Gastrocnemius medialis (tissue), 4 donors: ENCODE data around the gene APLNR. TPM values are rescaled to one million over a fixed set of nuclear protein-coding genes. Genes with fewer than 3 reads are reported as not detected.

Source experiments
- ATAC-seq, 2 donors: fragments of 150-250 bp; one replicate each; pipeline ENCODE4 v1.9.1; 2016
- DNase-seq, 2 donors: peaks; one replicate each; pipeline ENCODE4 v3.0.0-alpha.2; 2019
- H3K27ac ChIP-seq, 4 donors: fragments of 200-600 bp; sonication (generic); 1 replicate in 1 of 4; 2 replicates in 3 of 4; pipeline ENCODE4 v1.5.1; 2016 to 2018; ENCODE audit warnings: mild to moderate bottlenecking in 2 of 4, moderate library complexity in 1 of 4
- H3K27me3 ChIP-seq, 3 donors: fragments of 200-600 bp; sonication (generic) in 2 of 3; 1 replicate in 1 of 3; 2 replicates in 2 of 3; pipeline versions ENCODE4 v1.5.1 to v1.6.0; 2016 to 2019; ENCODE audit warnings: mild to moderate bottlenecking in 1 of 3, moderate library complexity in 1 of 3
- H3K36me3 ChIP-seq, 2 donors: fragments of 200-600 bp; sonication (generic) in 1 of 2; one replicate each; pipeline ENCODE4 v1.5.1; 2017 to 2018
- H3K4me1 ChIP-seq, 2 donors: fragments of 200-600 bp; sonication (generic) in 1 of 2; one replicate each; pipeline ENCODE4 v1.5.1; 2016 to 2017; ENCODE audit warnings: mild to moderate bottlenecking in 2 of 2
- H3K4me3 ChIP-seq, 4 donors: fragments of 200-600 bp; sonication (generic) in 3 of 4; 1 replicate in 1 of 4; 2 replicates in 3 of 4; pipeline ENCODE4 v1.5.1; 2016 to 2019; ENCODE audit warnings: mild to moderate bottlenecking in 2 of 4
- H3K9me3 ChIP-seq, 3 donors: fragments of 200-600 bp; sonication (generic) in 2 of 3; 1 replicate in 1 of 3; 2 replicates in 2 of 3; pipeline ENCODE4 v1.5.1; 2016 to 2019
- POLR2A ChIP-seq, 2 donors: fragments of 450-650 bp; IDR thresholded peaks; one replicate each; pipeline ENCODE4 v1.6.1; 2017; ENCODE audit warnings: antibody characterized with exemption in 2 of 2, mild to moderate bottlenecking in 2 of 2, moderate library complexity in 2 of 2
- in situ Hi-C, 4 donors: fragments of 200-750 bp; cut with MboI; loops; one replicate each; pipeline versions ENCODE4 v1.15.0 to v1.8.0; 2017; ENCODE audit warnings: low sequenced_read_pairs in 4 of 4
- intact Hi-C: fragments of 100-400 bp; cut with DNase I; formaldehyde crosslinking; loops from one replicate; pipeline ENCODE4 v1.15.1; 2023; ENCODE audit warnings: low total_unique reads
- total RNA-seq, 4 donors: library from RNA; depleted of rRNA; stranded (reverse); fragments of >200 nt; gene quantifications; one replicate each; pipeline versions ENCODE4 v1.1.0 to v1.2.3, GENCODE V29; 2016
- TF ChIP-seq, protein P1 (sequence below), 5 experiments: fragments of 450-650 bp in 3 of 5; fragments of 200-600 bp in 2 of 5; sonication (generic) in 2 of 5; IDR thresholded peaks in 4 of 5; conservative IDR thresholded peaks in 1 of 5; 1 replicate in 4 of 5; 2 replicates in 1 of 5; pipeline ENCODE4 v1.5.1; 2016 to 2019; ENCODE audit warnings: antibody characterized with exemption in 5 of 5, mild to moderate bottlenecking in 3 of 5, moderate library complexity in 3 of 5

The APLNR gene
- total RNA-seq, 4 donors from 2014 or later = 0.32 to 3.7 (median 0.64) TPM

DNA sequence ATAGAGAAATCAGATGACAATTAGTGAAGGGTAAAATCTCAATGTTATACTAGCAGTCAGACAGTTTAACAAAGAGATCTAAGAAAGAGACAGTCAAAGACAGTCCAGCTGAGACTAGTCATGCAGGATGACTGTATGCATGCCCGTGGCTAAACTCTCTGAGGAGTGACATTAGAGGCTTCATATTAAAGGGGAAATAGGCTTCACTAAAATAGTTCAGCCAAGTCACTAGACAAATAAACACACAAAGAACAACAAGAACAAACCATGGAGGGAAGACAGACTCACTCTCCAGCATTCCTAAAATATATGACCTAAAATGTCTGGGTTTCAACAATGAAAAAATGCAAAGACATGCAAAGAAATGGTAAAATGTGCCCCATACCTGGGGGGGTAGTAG lies 18.6 kb upstream of the APLNR start:
- no peaks in the 10 kb centered on the region for H3K9me3 ChIP-seq
- TF ChIP-seq, protein P1, sequence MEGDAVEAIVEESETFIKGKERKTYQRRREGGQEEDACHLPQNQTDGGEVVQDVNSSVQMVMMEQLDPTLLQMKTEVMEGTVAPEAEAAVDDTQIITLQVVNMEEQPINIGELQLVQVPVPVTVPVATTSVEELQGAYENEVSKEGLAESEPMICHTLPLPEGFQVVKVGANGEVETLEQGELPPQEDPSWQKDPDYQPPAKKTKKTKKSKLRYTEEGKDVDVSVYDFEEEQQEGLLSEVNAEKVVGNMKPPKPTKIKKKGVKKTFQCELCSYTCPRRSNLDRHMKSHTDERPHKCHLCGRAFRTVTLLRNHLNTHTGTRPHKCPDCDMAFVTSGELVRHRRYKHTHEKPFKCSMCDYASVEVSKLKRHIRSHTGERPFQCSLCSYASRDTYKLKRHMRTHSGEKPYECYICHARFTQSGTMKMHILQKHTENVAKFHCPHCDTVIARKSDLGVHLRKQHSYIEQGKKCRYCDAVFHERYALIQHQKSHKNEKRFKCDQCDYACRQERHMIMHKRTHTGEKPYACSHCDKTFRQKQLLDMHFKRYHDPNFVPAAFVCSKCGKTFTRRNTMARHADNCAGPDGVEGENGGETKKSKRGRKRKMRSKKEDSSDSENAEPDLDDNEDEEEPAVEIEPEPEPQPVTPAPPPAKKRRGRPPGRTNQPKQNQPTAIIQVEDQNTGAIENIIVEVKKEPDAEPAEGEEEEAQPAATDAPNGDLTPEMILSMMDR (IDR thresholded peaks at IDR 0.05 in 4 of 5, conservative IDR thresholded peaks at IDR 0.05 in 1 of 5) = no peak
- TF ChIP-seq POLR2A (IDR thresholded peaks at IDR 0.05) = no peak
- DNase-seq = no peak
- intact Hi-C loops (no loop called here), in situ Hi-C loops (loop anchor here in 1 of 4 donors (25.0 kb wide), 1 partner anchor 418 kb away; no protein-coding TSS in a partner anchor)
- no peak overlapping the region for H3K27ac ChIP-seq
- H3K4me3 ChIP-seq = no peak overlapping the region
- H3K4me1 ChIP-seq = peaks cover 0 to 20% of the 10 kb centered on the region in 2 donors
- no peaks in the 10 kb centered on the region for H3K36me3 ChIP-seq
- H3K27me3 ChIP-seq = no peaks in the 10 kb centered on the region
- ATAC-seq = no peak

DNA sequence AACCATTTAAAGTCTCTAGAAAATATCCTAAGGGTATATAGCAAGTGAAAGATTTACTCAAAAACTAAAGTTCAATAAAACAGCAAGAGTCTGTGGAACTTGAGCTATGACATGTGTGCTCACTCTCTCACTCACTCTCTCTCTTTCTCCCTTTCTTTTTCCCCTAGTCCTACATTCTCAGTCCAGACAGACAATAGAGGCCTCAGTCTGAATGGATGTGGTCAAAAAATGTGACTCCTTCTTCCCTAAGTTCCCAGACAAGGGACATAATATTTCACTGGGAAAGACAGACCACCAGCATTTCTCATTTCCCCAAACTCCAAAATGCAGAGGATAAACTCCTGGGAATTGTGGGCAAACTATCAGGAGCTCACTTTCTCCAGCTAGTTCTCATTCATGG lies 17.6 kb upstream of the APLNR start:
- Histone ChIP-seq H3K27me3 (no peaks in the 10 kb centered on the region), H3K36me3 (no peaks in the 10 kb centered on the region), H3K9me3 (no peaks in the 10 kb centered on the region), H3K4me3 (no peak overlapping the region), H3K4me1 (peaks cover 0 to 25% of the 10 kb centered on the region in 2 donors), H3K27ac (no peak overlapping the region)
- TF ChIP-seq, protein P1 (IDR thresholded peaks at IDR 0.05 in 4 of 5, conservative IDR thresholded peaks at IDR 0.05 in 1 of 5) = no peak
- ATAC-seq (no peak), DNase-seq (no peak)
- in situ Hi-C loops (loop anchor here (5.0 to 25.0 kb wide), 3 partner anchors 122 to 417 kb away; no protein-coding TSS in a partner anchor), intact Hi-C loops (loop anchor here (5.0 kb wide), 1 partner anchor 1312 kb away; no protein-coding TSS in a partner anchor)

DNA sequence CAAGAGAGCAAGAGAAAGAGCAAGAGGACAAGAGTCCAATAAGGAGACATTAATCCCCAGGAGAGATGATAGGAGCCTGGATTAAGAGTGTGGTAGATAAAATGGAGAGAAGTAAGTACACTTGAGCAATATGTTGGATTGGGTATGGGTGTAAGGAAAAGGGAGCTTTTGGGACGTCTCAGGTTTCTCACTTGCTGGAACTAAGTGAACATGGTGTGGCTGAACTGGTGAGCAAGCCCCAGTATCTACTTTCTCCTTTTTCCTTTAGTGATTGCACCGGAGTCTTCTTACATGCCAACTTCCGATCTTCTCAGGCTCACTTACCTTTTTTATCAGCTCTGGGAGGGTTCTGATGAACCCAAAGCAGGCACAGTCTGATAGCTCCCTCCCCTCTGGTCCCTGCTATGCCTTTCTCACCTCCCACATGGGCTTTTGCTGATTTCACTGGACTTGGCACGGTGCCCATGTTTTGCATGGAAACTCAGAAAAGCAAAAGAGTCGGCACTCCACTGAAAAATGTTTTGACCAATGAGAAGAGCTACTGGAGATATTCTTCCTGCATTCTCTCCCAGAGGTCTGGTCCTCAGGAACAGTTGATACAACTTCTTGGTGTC lies 14.5 kb upstream of the APLNR start:
- Histone ChIP-seq H3K4me1 (peaks cover 0 to 28% of the 10 kb centered on the region in 2 donors), H3K27ac (peak overlapping the region in 2 of 4 donors; percentile 12 to 66), H3K9me3 (no peaks in the 10 kb centered on the region), H3K36me3 (no peaks in the 10 kb centered on the region), H3K27me3 (no peaks in the 10 kb centered on the region), H3K4me3 (no peak overlapping the region)
- intact Hi-C loops = loop anchor here (2.0 to 5.0 kb wide), 2 partner anchors 25 to 1309 kb away; no protein-coding TSS in a partner anchor
- TF ChIP-seq, protein P1 (IDR thresholded peaks at IDR 0.05 in 4 of 5, conservative IDR thresholded peaks at IDR 0.05 in 1 of 5) = no peak
- TF ChIP-seq POLR2A (IDR thresholded peaks at IDR 0.05) = no peak
- in situ Hi-C loops = loop anchor here (5.0 to 25.0 kb wide), 3 partner anchors 119 to 414 kb away; no protein-coding TSS in a partner anchor
- DNase-seq (peak in 1 of 2 donors; percentile 28), ATAC-seq (peak; percentile 80 to 89)

DNA sequence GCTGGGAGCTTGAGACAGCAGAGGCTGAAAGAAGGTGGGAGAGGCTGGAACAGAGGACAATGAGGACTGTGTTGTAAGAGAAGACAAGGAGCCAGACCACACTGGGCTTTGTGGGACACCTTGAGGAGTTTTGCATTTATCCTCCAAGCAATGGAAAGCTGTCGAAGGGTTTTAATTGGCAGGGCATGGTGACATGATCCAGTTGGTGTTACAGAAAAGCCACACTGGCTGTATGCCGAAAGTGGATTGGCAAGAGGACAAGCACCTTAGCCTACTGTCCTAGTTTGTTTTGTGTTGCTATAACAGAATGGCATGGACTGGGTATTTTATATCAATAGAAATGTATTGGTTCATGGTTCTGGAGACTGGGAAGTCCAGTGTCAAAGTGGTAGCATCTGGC lies 14.0 kb upstream of the APLNR start:
- DNase-seq (no peak), ATAC-seq (peak in 1 of 2 donors; percentile 13)
- no peaks in the 10 kb centered on the region for H3K36me3 ChIP-seq
- no peaks in the 10 kb centered on the region for H3K9me3 ChIP-seq
- in situ Hi-C loops = loop anchor here (5.0 to 25.0 kb wide), 3 partner anchors 119 to 414 kb away; no protein-coding TSS in a partner anchor
- peak overlapping the region in 2 of 4 donors; percentile 12 to 66 for H3K27ac ChIP-seq
- no peaks in the 10 kb centered on the region for H3K27me3 ChIP-seq
- TF ChIP-seq POLR2A (IDR thresholded peaks at IDR 0.05) = no peak
- TF ChIP-seq, protein P1 (IDR thresholded peaks at IDR 0.05 in 4 of 5, conservative IDR thresholded peaks at IDR 0.05 in 1 of 5) = no peak
- H3K4me1 ChIP-seq = peaks cover 0 to 28% of the 10 kb centered on the region in 2 donors
- H3K4me3 ChIP-seq = no peak overlapping the region
- intact Hi-C loops = loop anchor here (2.0 to 5.0 kb wide), 2 partner anchors 26 to 1309 kb away; no protein-coding TSS in a partner anchor
